ENCODE data around the gene TEAD2. TPM values are rescaled to one million over a fixed set of nuclear protein-coding genes. Genes with fewer than 3 reads are reported as not detected.
A peak's percentile ranks its signal among the peaks of the same experiment; 100 is the strongest.

TEAD2 gene
- total RNA-seq, 1 donor from 2014 or later: 8.4 TPM

GRCh38 chr19:49407079-49407478 is 44.9 kb upstream of the TEAD2 start:
- no peaks in the 10 kb centered on the region for H3K36me3 ChIP-seq (ENCODE audit: control insufficient read depth, insufficient read depth, low read length)
- no peaks in the 10 kb centered on the region for H3K27me3 ChIP-seq (ENCODE audit: control insufficient read depth, insufficient read depth, low read length)
- H3K4me3 ChIP-seq (ENCODE audit: low read depth, low read length): no peak overlapping the region
- FAIRE-seq (no peak), DNase-seq (ENCODE audit: low read depth) (no peak)
- TF ChIP-seq CTCF (IDR thresholded peaks at IDR 0.05; ENCODE audit: insufficient read depth, low read length, severe bottlenecking): no peak

- Histone ChIP-seq H3K4me3 (ENCODE audit: low read depth, low read length) (no peak overlapping the region), H3K36me3 (ENCODE audit: control insufficient read depth, insufficient read depth, low read length) (no peaks in the 10 kb centered on the region), H3K27me3 (ENCODE audit: control insufficient read depth, insufficient read depth, low read length) (no peaks in the 10 kb centered on the region)
- no peak for DNase-seq (ENCODE audit: low read depth)
- no peak for TF ChIP-seq CTCF (IDR thresholded peaks at IDR 0.05; ENCODE audit: insufficient read depth, low read length, severe bottlenecking)
- peak; percentile 97 for FAIRE-seq
These were observed 41.4 kb upstream of the TEAD2 start for GRCh38 chr19:49403404-49404187.

GRCh38 chr19:49400029-49400428 is 37.8 kb upstream of the TEAD2 start:
- peak; percentile 34 for DNase-seq (ENCODE audit: low read depth)
- no peak for FAIRE-seq

GRCh38 chr19:49398931-49399330 is 36.7 kb upstream of the TEAD2 start:
- Histone ChIP-seq H3K36me3 (ENCODE audit: control insufficient read depth, insufficient read depth, low read length) (no peaks in the 10 kb centered on the region), H3K27me3 (ENCODE audit: control insufficient read depth, insufficient read depth, low read length) (no peaks in the 10 kb centered on the region), H3K4me3 (ENCODE audit: low read depth, low read length) (no peak overlapping the region)
- FAIRE-seq (no peak), DNase-seq (ENCODE audit: low read depth) (no peak)
- TF ChIP-seq CTCF (IDR thresholded peaks at IDR 0.05; ENCODE audit: insufficient read depth, low read length, severe bottlenecking): no peak

More at GRCh38 chr19:49400029-49400428, 37.8 kb upstream of the TEAD2 start:
- Histone ChIP-seq H3K4me3 (ENCODE audit: low read depth, low read length) (no peak overlapping the region), H3K27me3 (ENCODE audit: control insufficient read depth, insufficient read depth, low read length) (no peaks in the 10 kb centered on the region), H3K36me3 (ENCODE audit: control insufficient read depth, insufficient read depth, low read length) (no peaks in the 10 kb centered on the region)
- no peak for TF ChIP-seq CTCF (IDR thresholded peaks at IDR 0.05; ENCODE audit: insufficient read depth, low read length, severe bottlenecking)

- TF ChIP-seq CTCF (IDR thresholded peaks at IDR 0.05; ENCODE audit: insufficient read depth, low read length, severe bottlenecking): no peak
- DNase-seq (ENCODE audit: low read depth) (no peak), FAIRE-seq (no peak)
- H3K36me3 ChIP-seq (ENCODE audit: control insufficient read depth, insufficient read depth, low read length): no peaks in the 10 kb centered on the region
- no peaks in the 10 kb centered on the region for H3K27me3 ChIP-seq (ENCODE audit: control insufficient read depth, insufficient read depth, low read length)
- H3K4me3 ChIP-seq (ENCODE audit: low read depth, low read length): no peak overlapping the region
These were observed 35.9 kb upstream of the TEAD2 start for GRCh38 chr19:49398001-49398615.
